GM18505 (cell line): Measurements from ENCODE around the gene CD200R1.

ENCODE experiments used
- ATAC-seq: cut with Tn5 transposase; IDR thresholded peaks from one replicate; pipeline ENCODE4 v1.9.1; 2021; ENCODE audit not compliant: unreplicated experiment
- POLR2A ChIP-seq: IDR thresholded peaks from 4 replicates; pipeline ENCODE4 v1.6.1; 2011; ENCODE audit warnings: borderline replicate concordance; ENCODE audit not compliant: insufficient read depth, insufficient read length; ENCODE audit errors: extremely low read depth

CD200R1 gene

DNA sequence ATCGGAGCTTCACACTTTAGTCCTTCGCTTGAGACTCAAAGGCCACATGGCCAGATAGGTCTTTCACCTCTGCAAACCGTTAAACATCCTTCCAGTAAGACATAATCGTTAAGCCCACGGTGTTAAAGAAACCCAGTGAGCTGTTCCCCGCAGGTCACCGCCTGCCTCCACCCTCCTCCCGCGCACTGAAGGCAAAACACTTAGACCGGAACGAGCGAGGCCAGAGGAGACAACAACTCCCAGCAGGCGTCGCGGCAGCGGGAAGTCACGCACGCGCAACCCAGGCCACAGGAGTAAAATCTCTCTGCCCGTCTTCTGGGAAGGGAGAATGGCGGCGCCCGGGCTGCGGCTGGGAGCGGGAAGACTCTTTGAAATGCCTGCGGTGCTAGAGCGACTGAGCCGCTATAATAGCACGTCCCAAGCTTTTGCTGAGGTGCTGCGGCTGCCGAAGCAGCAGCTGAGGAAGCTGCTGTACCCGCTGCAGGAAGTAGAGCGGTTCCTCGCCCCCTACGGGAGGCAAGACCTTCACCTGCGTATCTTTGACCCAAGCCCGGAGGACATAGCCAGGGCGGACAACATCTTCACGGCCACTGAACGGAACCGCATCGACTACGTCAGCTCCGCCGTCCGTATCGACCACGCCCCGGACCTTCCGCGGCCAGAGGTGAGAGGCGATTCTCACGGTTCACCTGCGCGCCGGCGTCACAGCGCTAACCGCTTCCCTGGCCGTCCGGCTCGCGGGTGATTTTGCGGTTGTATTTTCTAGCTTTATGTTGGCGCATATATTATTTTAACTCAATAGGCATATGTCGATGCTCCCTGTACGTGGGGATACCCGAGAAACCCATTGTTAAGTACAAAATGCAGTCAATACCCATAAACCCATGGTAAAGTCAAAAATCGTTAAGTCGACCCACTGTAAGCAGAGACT, 16.0 kb upstream of the CD200R1 start, which contains the start of gene GTPBP8:
GTPBP8 (plus strand) TSS at position 313 of the 931 bp plus-strand sequence; CDS start at position 329, 16 bp downstream.
- peak; percentile 97 for TF ChIP-seq POLR2A

DNA sequence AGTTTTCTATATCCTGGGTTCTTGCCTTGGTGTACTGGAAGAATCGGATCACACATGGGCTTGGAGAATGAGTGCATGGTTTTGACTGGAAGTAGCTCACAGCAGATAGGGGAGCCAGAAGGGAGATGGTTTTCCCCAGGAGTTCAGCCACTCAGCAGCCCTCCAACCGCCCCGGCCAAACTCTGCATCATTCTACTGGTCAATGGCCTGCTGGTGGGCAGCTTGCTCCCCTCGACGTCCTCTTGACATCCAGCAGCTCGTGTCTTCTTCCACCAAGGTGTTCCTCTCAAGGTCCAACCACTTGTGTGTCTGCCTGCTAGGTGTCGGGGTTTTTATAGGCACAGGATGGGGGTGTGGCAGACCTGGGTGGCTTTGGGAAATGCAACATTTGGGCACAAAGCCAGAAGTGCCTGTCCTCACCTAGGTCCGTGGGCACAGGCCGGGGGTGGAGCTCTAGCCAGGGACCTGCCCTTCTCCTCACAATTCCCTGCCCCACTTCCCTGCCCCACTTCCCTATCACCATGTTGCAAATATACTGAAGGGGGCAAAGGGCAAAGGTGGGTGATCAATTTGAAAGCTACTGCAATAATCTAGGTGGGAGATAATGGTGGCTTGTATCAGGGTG, 12.9 kb upstream of the CD200R1 start:
- no peak for ATAC-seq
- no peak for TF ChIP-seq POLR2A

More for the DNA sequence above, 16.0 kb upstream of the CD200R1 start, which contains the start of gene GTPBP8:
- ATAC-seq: peak; percentile 92

DNA sequence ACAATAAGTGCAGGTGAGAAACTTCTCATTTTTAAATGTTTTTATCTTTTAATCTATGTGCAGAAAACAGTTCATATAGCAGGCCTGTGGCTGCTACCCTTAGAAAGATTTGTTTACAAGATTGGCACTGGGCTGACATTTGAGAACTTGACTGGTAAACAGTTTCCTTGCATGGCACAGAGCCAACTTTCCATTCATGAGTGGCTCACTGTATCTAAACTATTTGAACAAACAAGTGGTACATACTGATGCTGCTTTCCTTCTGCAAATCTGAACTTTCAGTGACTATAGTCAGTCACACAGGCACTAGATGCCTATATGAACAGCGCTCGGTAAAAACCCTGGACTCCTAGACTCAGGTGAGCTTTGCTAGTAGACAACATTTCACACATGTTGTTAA, 9.6 kb upstream of the CD200R1 start:
- TF ChIP-seq POLR2A: no peak
- no peak for ATAC-seq

DNA sequence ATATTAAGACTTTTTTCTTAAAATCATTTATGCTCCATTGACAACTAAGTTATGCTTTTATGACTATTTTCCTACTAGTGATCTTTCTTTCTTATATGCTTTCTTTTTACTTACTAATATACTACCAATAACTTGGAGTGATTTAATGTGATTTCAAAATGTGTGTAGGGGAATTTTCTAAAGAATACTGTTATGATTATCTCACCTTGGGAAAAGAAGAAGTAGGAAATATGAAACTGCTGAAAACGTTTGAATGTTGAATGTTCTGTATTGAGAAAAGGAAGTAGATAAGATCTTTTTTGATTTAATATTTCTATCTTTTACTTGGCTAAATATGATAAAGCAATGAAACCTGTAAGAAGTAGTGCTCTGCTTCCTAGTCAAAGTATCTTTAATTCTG, 7.8 kb upstream of the CD200R1 start:
- TF ChIP-seq POLR2A: no peak
- no peak for ATAC-seq

DNA sequence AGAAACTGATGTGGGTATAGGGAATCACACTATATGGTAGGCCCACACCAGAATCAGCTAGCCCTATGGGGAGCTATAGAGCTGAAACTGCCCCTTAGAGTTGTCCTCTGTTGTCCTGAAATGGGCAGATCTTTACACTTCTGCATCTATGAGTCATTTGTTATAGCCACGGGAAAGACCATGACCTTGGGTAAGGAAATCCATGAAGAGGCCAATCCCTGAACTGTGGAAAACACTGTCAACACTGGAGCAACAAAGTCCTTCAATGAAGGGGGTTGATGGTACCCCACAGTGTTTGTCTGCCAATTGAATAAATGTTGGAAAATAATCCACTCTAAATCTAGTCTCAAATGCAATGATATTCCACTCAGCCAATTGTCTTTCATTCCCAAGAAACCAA, 5.2 kb upstream of the CD200R1 start:
- TF ChIP-seq POLR2A: no peak
- ATAC-seq: no peak

DNA sequence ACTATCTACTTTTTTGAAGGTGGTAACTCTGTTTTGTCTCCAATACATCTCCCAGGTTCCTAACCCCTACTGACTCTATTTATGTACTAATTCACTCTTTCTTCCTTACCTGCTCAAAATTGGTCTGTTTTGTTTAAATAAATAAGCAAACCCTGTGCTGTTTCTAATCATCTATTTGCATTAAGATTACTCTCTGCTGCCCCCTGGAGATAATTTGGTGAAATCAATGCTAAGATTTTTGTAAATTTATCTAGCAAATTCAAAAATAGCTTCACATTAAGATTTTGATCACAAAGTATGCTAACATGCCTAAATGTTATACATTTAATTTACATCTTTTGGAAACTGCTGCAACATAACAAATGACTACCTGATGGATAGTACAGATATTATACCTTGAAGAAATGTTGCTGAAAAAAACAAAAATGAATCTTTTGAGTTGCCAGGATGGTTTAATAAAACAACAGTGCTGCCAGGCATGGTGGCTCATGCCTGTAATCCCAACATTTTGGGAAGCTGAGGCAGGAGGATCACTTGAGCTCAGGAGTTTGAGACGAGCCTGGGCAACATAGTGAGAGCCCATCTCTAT, 4.4 kb upstream of the CD200R1 start:
- no peak for ATAC-seq
- TF ChIP-seq POLR2A: no peak

DNA sequence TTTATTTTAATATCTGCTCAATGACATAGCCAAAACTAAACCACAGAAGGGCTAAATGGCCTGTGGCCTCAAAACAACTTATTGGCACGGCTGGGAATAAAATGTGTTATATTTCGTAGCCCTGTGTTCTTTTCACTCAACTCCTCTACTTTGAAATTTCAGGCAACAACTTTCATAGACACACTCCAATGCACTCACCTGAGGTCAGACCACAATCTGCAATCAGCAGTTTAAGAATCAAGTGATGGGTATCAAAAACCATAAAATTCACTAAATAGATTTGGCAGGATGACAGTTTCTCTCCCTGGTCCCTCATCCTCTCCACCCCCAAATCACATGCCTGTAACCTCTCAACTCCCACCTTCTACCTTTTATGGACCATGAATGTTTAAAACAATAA, 2.0 kb upstream of the CD200R1 start:
- ATAC-seq: no peak
- no peak for TF ChIP-seq POLR2A

DNA sequence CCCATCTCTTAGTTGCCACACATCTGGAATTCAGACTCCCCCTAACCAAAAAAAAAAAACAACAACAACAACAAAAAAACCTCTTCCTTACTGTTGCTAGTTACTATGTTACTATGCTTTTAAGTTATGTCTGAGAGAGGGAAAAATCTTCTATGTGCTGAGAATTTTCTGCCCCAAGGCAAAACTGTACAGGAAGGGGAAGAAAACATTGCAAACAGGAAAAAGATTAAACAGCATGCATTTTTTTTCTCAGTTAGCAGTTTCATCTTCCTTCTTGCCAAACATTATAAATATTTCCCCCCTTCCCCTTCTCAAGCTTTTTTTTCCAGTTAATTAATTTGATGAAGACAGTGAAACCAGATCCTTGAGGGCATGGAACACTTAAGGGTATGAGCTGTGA, 1.1 kb upstream of the CD200R1 start:
- ATAC-seq: no peak
- TF ChIP-seq POLR2A: no peak

DNA sequence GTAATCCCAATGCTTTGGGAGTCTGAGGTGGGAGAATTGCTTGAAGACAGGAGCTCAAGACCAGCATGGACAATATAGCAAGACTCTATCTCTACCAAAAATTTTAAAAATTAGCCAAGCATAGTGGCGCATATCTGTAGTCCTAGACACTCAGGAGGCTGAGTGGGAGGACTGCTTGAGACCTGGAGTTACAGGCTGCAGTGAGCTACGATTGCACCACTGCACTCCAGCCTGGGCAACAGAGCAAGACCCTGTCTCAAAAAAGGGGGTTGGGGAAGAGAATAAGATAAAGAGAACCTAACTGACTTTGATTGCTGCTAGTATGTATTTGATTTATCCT, 755 bp downstream of the CD200R1 start:
- no peak for TF ChIP-seq POLR2A
- no peak for ATAC-seq

DNA sequence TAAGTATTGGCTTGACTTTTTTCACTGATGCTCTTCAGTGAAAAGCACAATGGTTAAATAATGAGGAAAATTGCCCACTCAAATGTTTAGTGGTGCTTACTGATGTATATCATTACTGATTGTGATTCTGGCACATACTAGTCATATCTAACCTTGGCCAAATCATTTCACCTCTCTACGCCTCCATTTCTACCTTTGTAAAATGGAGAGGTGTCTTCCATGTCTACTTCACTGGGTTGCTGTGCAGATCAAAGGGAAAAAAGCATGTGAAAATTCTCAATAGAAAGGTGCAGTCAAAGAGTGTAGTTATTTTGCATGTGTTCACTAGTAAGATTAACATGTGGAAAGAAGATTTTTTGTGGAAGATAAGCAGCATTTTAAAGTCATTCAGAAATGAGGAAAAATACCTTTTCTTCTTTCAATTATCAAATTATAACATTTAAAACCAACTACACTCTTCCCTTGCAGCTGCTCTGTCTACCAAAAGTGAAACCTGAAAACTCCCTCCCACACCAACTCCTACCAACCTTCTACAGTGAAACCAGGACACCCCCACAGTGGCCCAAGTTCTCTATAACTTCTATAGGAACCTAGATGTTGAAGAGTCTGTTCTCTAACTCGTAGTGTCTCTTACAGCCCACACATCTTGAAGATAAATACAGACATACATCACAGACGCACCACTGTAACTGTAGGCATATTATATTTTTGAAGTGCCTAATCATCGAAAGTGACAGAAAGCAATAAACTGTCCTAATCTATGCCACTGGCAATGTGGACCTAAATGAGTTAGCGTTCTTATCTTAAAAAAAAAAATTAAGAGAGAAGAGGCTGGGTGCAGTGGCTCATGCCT, 1.4 kb downstream of the CD200R1 start:
- peak; percentile 76 for ATAC-seq
- TF ChIP-seq POLR2A: no peak

DNA sequence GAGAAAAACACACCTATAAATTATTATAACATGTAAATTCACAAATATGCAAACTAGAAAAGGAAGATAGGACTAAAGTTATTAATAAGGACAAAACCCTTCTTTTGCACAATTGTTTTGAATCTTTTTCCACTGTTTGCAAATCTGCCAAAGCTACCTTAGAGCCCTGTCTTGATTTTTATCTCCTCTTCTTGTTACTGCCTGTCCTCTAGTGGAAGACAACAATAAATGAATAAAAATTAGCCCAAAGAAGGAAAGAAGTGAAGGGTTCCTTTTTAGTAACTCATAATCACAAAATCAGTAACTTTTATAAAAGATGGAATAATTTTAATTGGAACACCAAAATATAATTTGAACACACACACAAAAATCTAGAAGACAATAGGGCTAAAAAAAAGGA, 2.7 kb downstream of the CD200R1 start:
- no peak for ATAC-seq
- no peak for TF ChIP-seq POLR2A

DNA sequence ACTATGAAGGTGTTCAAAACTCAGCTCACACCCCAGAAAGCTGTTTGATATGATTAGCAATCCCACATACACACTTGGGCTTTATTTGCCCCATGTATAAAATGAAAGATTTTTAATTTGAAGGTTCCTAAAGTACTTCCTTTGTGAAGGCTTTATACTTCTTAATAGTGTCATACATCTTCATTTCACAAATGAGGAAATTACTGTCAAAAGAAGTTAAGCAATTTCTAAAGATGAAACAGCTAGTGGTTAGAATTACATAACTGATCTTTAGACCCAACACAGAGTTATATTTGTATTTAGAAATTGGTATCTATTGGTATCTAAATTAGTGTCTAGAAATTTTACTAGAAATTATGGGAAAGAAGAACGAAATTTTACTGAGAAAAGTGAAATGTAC, 7.1 kb downstream of the CD200R1 start:
- no peak for TF ChIP-seq POLR2A
- ATAC-seq: no peak

DNA sequence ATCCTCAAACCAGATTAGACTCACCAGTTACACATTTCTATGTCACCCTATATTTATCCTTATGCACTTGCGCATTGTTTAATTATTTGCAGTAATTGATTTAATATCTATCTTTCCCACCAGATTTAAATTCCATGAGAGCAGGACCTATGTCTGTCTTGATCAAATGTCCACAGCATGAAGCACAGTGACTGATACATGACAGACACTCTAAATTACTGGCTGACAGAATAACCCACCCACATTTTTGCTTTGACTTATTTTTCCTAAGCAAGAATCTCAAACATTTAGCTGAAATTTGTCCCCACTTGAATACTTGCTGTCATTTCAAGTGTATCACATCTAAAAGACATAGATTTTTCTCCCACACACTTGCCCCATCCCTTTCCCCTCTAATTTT, 7.5 kb downstream of the CD200R1 start:
- TF ChIP-seq POLR2A: no peak
- no peak for ATAC-seq
